IMR-90 (cell line): Measurements from ENCODE around the gene AZU1. TPM values are rescaled to one million over a fixed set of nuclear protein-coding genes. Genes with fewer than 3 reads are reported as not detected.

Source experiments
- microRNA-seq, 2 experiments: library from miRNA; stranded (forward) in 1 of 2; unstranded in 1 of 2; fragments of 10-50 nt in 1 of 2; fragments of <30 nt in 1 of 2; gene quantifications in 1 of 2; microRNA quantifications in 1 of 2; one replicate each; pipeline versions ENCODE3 to v1.1.0; 2013 to 2020; ENCODE audit not compliant: insufficient read depth in 1 of 2, insufficient read length in 1 of 2, unreplicated experiment in 1 of 2
- polyA plus RNA-seq, 3 experiments: library from polyadenylated mRNA; depleted of rRNA; stranded (reverse); fragments of >200 nt; gene quantifications; 2 replicates each; pipeline ENCODE4 v1.2.3, GENCODE V29; 2012; ENCODE audit warnings: low replicate concordance in 1 of 3
- small RNA-seq, 5 experiments: library from RNA; depleted of rRNA; stranded (forward); fragments of <200 nt; gene quantifications; one replicate each; pipeline ENCODE3, GENCODE V24; 2012
- total RNA-seq: library from RNA; depleted of rRNA; stranded (reverse); fragments of >200 nt; gene quantifications from 2 replicates; pipeline ENCODE4 v1.2.3, GENCODE V29; 2012; rRNA removed

AZU1 gene
- total and polyA plus RNA-seq, 2 of the 4 experiments (the other 2 are of a cell fraction) = 0.12 TPM; not detected in 1

Small RNA genes within 50 kb of the gene (microRNA-seq; reads per million reads assigned to microRNA genes)
- gene MIR3187 (ENCODE audit: insufficient read depth in 1 of 2, insufficient read length in 1 of 2, unreplicated experiment in 1 of 2) (0 to 21.9 reads per million in 2 experiments), gene MIR4745 (ENCODE audit: unreplicated experiment) (2.9 reads per million)

Small RNA genes within 50 kb of the gene (small RNA-seq; reads per million reads assigned to genes)
- gene MIR3187 = 0 reads per million in 5 experiments

Other genes with a start within 250 kb of the AZU1 start
- gene HCN2, start 238.0 kb upstream of the AZU1 start, total RNA-seq = 0.56 and 0.72 TPM in 2 replicates
- gene HCN2, start 238.0 kb upstream of the AZU1 start, polyA plus RNA-seq (2012; rRNA removed) = 2.0 and 2.6 TPM in 2 replicates
- 9.9 and 10.3 TPM in 2 replicates for gene POLRMT, start 194.3 kb upstream of the AZU1 start, total RNA-seq
- gene POLRMT, start 194.3 kb upstream of the AZU1 start, polyA plus RNA-seq (2012; rRNA removed) = 29.6 and 44.6 TPM in 2 replicates
- not detected in 2 replicates for gene FGF22, start 188.0 kb upstream of the AZU1 start, total RNA-seq
- gene FGF22, start 188.0 kb upstream of the AZU1 start, polyA plus RNA-seq (2012; rRNA removed) = 0.14 and 0.24 TPM in 2 replicates
- 7.0 and 8.6 TPM in 2 replicates for gene RNF126, start 164.6 kb upstream of the AZU1 start, total RNA-seq
- gene RNF126, start 164.6 kb upstream of the AZU1 start, polyA plus RNA-seq (2012; rRNA removed) = 25.8 and 27.4 TPM in 2 replicates
- gene FSTL3, start 151.4 kb upstream of the AZU1 start, total RNA-seq = 32.3 and 39.4 TPM in 2 replicates
- gene FSTL3, start 151.4 kb upstream of the AZU1 start, polyA plus RNA-seq (2012; rRNA removed) = 76.9 and 107 TPM in 2 replicates
- gene PRSS57, start 132.4 kb upstream of the AZU1 start, total RNA-seq = not detected in 2 replicates
- gene PRSS57, start 132.4 kb upstream of the AZU1 start, polyA plus RNA-seq (2012; rRNA removed) = not detected in 2 replicates
- 2.2 TPM in 2 replicates for gene PALM, start 118.9 kb upstream of the AZU1 start, total RNA-seq
- gene PALM, start 118.9 kb upstream of the AZU1 start, polyA plus RNA-seq (2012; rRNA removed) = 7.4 and 8.3 TPM in 2 replicates
- gene MISP, start 76.7 kb upstream of the AZU1 start, total RNA-seq = not detected in 2 replicates
- 0.03 TPM in 1 of 2 replicates, not detected in the other for gene MISP, start 76.7 kb upstream of the AZU1 start, polyA plus RNA-seq (2012; rRNA removed)
- 95.5 and 146 TPM in 2 replicates for gene PTBP1, start 30.4 kb upstream of the AZU1 start, total RNA-seq
- gene PTBP1, start 30.4 kb upstream of the AZU1 start, polyA plus RNA-seq (2012; rRNA removed) = 269 and 483 TPM in 2 replicates
- 0.36 and 0.56 TPM in 2 replicates for gene PLPPR3, start 5.9 kb upstream of the AZU1 start, total RNA-seq
- gene PLPPR3, start 5.9 kb upstream of the AZU1 start, polyA plus RNA-seq (2012; rRNA removed) = 1.2 and 2.0 TPM in 2 replicates
- not detected in 2 replicates for gene PRTN3, start 13.2 kb downstream of the AZU1 start, total RNA-seq
- gene PRTN3, start 13.2 kb downstream of the AZU1 start, polyA plus RNA-seq (2012; rRNA removed) = not detected in 2 replicates
- not detected in 2 replicates for gene ELANE, start 24.5 kb downstream of the AZU1 start, total RNA-seq
- gene ELANE, start 24.5 kb downstream of the AZU1 start, polyA plus RNA-seq (2012; rRNA removed) = 0.24 and 0.27 TPM in 2 replicates
- 1.1 and 1.4 TPM in 2 replicates for gene CFD, start 31.8 kb downstream of the AZU1 start, total RNA-seq
- 2.8 and 3.8 TPM in 2 replicates for gene CFD, start 31.8 kb downstream of the AZU1 start, polyA plus RNA-seq (2012; rRNA removed)
- gene MED16, start 65.3 kb downstream of the AZU1 start, total RNA-seq = 8.1 and 15.3 TPM in 2 replicates
- gene MED16, start 65.3 kb downstream of the AZU1 start, polyA plus RNA-seq (2012; rRNA removed) = 40.2 and 49.0 TPM in 2 replicates
- gene RNU6-9, start 65.6 kb downstream of the AZU1 start, total RNA-seq = not detected in 2 replicates
- not detected in 2 replicates for gene RNU6-9, start 65.6 kb downstream of the AZU1 start, polyA plus RNA-seq (2012; rRNA removed)
- gene R3HDM4, start 85.4 kb downstream of the AZU1 start, total RNA-seq = 8.9 and 9.0 TPM in 2 replicates
- 51.5 and 52.5 TPM in 2 replicates for gene R3HDM4, start 85.4 kb downstream of the AZU1 start, polyA plus RNA-seq (2012; rRNA removed)
- gene KISS1R, start 89.5 kb downstream of the AZU1 start, total RNA-seq = not detected in 2 replicates
- not detected in 2 replicates for gene KISS1R, start 89.5 kb downstream of the AZU1 start, polyA plus RNA-seq (2012; rRNA removed)
- gene ARID3A, start 98.2 kb downstream of the AZU1 start, total RNA-seq = 16.0 and 16.7 TPM in 2 replicates
- 23.1 and 29.4 TPM in 2 replicates for gene ARID3A, start 98.2 kb downstream of the AZU1 start, polyA plus RNA-seq (2012; rRNA removed)
- gene WDR18, start 156.5 kb downstream of the AZU1 start, total RNA-seq = 37.1 and 38.9 TPM in 2 replicates
- 56.9 and 74.5 TPM in 2 replicates for gene WDR18, start 156.5 kb downstream of the AZU1 start, polyA plus RNA-seq (2012; rRNA removed)
- under 0.01 and 0.28 TPM in 2 replicates for gene GRIN3B, start 172.6 kb downstream of the AZU1 start, total RNA-seq
- gene GRIN3B, start 172.6 kb downstream of the AZU1 start, polyA plus RNA-seq (2012; rRNA removed) = 0.91 and 1.8 TPM in 2 replicates
- 22.6 and 26.4 TPM in 2 replicates for gene TMEM259, start 193.3 kb downstream of the AZU1 start, total RNA-seq
- gene TMEM259, start 193.3 kb downstream of the AZU1 start, polyA plus RNA-seq (2012; rRNA removed) = 153 and 181 TPM in 2 replicates
- not detected in 2 replicates for gene RNU6-2, start 193.7 kb downstream of the AZU1 start, total RNA-seq
- not detected in 2 replicates for gene RNU6-2, start 193.7 kb downstream of the AZU1 start, polyA plus RNA-seq (2012; rRNA removed)
- 270 and 272 TPM in 2 replicates for gene CNN2, start 198.8 kb downstream of the AZU1 start, total RNA-seq
- gene CNN2, start 198.8 kb downstream of the AZU1 start, polyA plus RNA-seq (2012; rRNA removed) = 385 and 395 TPM in 2 replicates
- 0.36 and 0.56 TPM in 2 replicates for gene ABCA7, start 212.3 kb downstream of the AZU1 start, total RNA-seq
- 3.2 and 3.3 TPM in 2 replicates for gene ABCA7, start 212.3 kb downstream of the AZU1 start, polyA plus RNA-seq (2012; rRNA removed)
- 0.83 and 1.3 TPM in 2 replicates for gene ARHGAP45, start 239.3 kb downstream of the AZU1 start, total RNA-seq
- gene ARHGAP45, start 239.3 kb downstream of the AZU1 start, polyA plus RNA-seq (2012; rRNA removed) = 1.4 and 1.7 TPM in 2 replicates